DOHH2 (cell line): ENCODE measurements around the gene GTSE1.

Experiments
- EZH2phosphoT487 ChIP-seq: fragments of 200-600 bp; sonication (generic); IDR thresholded peaks from 2 replicates; pipeline ENCODE4 v1.6.1; 2017; ENCODE audit warnings: borderline replicate concordance, mild to moderate bottlenecking, antibody characterized with exemption, low read length, moderate library complexity, mixed read lengths
- TF ChIP-seq, protein P1 (sequence below): fragments of 200-600 bp; sonication (generic); IDR thresholded peaks from one replicate; pipeline ENCODE4 v1.5.1; 2014; ENCODE audit warnings: antibody characterized with exemption, mild to moderate bottlenecking, low read depth, low read length; ENCODE audit not compliant: poor library complexity, severe bottlenecking

DNA sequence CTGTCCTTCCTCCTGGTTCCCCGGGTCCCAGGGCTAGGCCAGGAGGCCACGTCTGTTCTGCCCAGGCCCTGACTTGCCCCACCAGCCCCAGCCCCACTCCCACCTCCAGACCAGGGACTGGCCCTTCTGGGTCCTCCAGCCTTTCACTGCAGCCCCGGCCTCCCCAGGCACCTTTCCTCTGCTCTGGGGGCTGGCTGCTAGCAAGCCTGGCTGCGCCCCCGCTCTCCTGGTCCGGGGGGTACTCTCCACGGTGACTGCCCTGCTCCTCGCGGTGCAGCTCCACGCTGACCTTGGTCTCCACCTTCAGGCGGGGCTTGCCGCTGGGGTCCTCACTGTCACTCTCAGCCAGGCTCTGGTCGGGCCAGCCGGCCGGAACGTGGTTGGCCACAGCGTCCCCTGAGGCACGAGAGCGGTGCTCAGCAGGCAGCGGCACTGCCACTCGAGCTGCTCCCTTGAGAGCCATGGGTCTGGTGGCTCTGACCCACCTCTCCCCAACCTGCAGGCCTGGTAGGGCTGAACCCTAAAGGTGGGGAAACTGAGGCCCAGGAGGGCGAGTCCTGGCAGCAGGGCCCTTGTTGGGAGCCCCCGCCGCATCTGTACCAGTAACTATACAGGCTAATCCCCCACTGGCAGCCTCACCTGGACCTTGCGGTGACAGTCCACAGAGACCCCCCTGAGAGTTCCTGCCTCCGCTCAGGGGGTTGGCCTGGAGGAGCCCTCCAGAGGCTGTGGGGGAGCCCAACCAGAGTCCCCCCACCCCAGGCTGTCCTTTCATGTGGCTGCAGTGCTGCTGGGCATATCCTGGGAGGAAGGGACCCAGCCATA is 67.9 kb downstream of the GTSE1 start:
- TF ChIP-seq, protein P1, sequence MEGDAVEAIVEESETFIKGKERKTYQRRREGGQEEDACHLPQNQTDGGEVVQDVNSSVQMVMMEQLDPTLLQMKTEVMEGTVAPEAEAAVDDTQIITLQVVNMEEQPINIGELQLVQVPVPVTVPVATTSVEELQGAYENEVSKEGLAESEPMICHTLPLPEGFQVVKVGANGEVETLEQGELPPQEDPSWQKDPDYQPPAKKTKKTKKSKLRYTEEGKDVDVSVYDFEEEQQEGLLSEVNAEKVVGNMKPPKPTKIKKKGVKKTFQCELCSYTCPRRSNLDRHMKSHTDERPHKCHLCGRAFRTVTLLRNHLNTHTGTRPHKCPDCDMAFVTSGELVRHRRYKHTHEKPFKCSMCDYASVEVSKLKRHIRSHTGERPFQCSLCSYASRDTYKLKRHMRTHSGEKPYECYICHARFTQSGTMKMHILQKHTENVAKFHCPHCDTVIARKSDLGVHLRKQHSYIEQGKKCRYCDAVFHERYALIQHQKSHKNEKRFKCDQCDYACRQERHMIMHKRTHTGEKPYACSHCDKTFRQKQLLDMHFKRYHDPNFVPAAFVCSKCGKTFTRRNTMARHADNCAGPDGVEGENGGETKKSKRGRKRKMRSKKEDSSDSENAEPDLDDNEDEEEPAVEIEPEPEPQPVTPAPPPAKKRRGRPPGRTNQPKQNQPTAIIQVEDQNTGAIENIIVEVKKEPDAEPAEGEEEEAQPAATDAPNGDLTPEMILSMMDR: no peak
- TF ChIP-seq EZH2phosphoT487: no peak
